ENCODE data around the gene PHAX.
"Not testable (repeated sequence)": the region's sequence is repeated elsewhere in the genome, so short reads cannot be mapped to it uniquely, and the experiment has no call there.

Gene PHAX

GRCh38 chr5:126605525-126605924, 4.8 kb downstream of the PHAX start:
- no peak for DNase-seq

GRCh38 chr5:126610160-126610559, 9.4 kb downstream of the PHAX start:
- no peak for DNase-seq

- DNase-seq, result no peak
Observed at GRCh38 chr5:126610616-126611015, 9.9 kb downstream of the PHAX start.

- DNase-seq, result no peak
Observed at GRCh38 chr5:126613941-126614592, 13.3 kb downstream of the PHAX start.

- peak; percentile 2 for DNase-seq
Observed at GRCh38 chr5:126615286-126615685, 14.5 kb downstream of the PHAX start.

- not testable (repeated sequence) for DNase-seq
Observed at GRCh38 chr5:126617603-126618002, 16.9 kb downstream of the PHAX start.

- no peak for DNase-seq
Observed at GRCh38 chr5:126619781-126620180, 19.0 kb downstream of the PHAX start.

DNA sequence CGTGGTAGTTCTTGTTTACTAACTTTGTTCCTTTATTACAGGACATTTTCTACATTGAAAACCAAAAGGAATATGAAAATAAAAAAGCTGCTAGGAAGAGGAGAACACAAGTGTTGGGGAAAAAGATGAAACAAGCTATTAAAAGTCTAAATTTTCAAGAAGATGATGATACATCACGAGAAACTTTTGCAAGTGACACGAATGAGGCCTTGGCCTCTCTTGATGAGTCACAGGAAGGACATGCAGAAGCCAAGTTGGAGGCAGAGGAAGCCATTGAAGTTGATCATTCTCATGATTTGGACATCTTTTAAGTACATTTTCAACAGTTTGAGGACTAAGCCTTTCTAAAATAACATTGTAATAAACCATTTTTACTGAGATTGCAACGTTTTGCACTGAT, 23.8 kb downstream of the PHAX start:
- DNase-seq, result no peak

DNA sequence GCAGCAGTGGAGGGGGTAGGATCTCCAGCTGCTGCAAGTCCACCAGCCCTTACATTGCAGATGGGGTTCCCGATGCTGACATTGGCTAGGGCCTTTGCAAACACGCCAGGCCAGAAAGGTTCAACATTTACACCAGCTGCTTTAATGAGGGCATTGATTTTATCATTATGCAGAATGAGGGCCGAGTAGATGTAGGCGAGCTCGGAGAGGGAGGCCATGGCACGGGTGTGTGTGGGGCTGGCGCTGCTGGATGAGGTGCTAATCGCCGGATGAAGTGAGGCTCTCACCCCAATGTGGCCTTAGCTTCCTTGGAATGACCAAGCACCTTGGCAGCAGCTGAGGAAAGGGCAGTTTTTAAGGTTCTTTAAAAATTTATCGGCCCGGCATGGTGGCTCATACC, 27.4 kb downstream of the PHAX start:
- DNase-seq, result no peak

DNA sequence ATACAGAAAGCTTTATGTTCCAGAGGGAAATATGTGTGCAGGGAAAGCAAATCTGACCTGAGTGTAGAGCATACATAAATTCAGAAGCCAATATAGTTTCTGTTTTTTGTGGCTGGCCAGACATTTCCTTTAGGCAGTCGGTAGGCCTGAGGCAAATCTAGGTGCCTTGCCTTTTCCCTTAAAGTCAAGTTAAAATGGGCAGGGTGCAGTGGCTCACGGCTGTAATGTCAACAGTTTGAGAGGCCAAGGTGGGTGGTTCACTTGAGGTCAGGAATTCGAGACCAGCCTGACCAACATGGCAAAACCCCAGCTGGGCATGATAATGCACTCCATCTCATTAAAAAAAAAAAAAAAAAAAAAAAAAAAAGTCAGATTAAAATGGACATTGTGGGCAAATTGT, 31.2 kb downstream of the PHAX start:
- DNase-seq, result no peak

DNA sequence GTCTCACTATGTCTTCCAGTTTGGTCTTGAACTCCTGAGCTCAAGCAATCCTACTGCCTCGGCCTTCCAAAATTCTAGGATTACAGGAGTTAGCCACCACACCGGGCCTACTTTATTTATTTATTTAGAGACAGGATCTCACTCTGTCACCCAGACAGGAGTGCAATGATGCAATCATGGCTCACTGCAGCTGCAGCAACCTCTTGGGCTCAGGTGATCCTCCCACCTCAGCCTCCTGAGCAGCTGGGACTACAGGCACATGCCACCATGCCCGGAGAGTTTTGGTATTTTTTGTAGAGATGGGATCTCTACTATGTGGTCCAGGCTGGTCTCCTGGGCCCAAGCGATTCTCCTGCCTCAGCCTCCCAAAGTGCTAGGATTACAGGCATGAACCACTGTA, 32.8 kb downstream of the PHAX start:
- no peak for DNase-seq

GRCh38 chr5:126635585-126635984, 34.8 kb downstream of the PHAX start:
- DNase-seq, result no peak

- no peak for DNase-seq
Observed at GRCh38 chr5:126636956-126637355, 36.2 kb downstream of the PHAX start.

DNA sequence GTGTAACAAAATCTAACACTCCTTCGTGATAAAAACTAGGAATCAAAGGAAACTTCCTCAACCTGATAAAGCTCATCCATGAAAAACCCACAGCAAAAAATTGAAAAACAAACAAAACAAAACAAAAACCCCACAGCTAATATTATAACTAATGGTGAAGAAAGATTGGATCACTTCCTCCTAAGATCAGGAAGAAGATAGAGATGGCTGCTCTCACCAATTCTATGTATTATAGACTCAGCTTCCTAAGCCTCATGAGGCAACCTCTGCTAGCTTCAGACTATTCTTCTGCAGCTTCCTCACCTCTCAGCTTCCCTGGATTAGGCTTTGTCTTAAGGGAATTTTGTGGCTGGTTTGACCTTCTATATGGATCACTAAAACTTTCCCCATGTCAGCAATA, 40.1 kb downstream of the PHAX start:
- no peak for DNase-seq

DNA sequence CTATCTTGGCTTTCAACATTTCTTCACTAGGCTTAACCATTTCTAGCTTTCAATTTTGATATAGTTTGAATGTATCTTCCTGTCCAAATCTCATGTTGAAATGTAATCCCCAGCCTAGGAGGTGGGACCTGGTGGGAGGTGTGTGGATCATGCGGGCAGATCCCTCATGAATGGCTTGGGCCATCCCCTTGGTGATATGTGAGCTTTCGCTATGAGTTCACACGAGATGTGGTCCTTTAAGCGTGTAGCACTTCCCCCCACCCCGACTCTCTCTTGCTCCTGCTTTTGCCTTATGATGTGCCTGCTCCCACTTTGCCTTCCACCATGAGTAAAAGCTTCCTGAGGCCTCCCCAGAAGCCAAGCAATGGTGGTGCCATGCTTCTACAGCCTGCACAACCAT, 40.6 kb downstream of the PHAX start:
- DNase-seq, result no peak

GRCh38 chr5:126645132-126645531, 44.4 kb downstream of the PHAX start:
- DNase-seq, result no peak

- DNase-seq, result no peak
Observed at GRCh38 chr5:126647071-126647470, 46.3 kb downstream of the PHAX start.

GRCh38 chr5:126648471-126648870, 47.7 kb downstream of the PHAX start:
- DNase-seq, result no peak

- not testable (repeated sequence) for DNase-seq
Observed at GRCh38 chr5:126649057-126649456, 48.3 kb downstream of the PHAX start.

DNA sequence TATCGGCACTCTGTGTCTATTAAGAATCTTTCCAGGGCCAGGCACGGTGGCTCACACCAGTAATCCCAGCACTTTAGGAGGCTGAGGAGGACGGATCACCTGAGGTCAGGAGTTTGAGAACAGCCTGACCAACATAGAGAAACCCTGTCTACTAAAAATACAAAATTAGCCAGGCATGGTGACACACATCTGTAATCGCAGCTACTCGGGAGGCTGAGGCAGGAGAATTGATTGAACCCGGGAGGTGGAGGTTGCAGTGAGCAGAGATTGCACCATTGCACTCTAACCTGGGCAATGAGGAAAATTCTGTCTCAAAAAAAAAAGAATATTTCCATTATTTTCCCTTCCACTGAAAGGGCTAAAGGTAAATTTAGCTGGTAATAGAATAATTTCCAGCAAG, 49.0 kb downstream of the PHAX start:
- not testable (repeated sequence) for DNase-seq

GRCh38 chr5:126650463-126650862, 49.7 kb downstream of the PHAX start:
- no peak for DNase-seq

DNA sequence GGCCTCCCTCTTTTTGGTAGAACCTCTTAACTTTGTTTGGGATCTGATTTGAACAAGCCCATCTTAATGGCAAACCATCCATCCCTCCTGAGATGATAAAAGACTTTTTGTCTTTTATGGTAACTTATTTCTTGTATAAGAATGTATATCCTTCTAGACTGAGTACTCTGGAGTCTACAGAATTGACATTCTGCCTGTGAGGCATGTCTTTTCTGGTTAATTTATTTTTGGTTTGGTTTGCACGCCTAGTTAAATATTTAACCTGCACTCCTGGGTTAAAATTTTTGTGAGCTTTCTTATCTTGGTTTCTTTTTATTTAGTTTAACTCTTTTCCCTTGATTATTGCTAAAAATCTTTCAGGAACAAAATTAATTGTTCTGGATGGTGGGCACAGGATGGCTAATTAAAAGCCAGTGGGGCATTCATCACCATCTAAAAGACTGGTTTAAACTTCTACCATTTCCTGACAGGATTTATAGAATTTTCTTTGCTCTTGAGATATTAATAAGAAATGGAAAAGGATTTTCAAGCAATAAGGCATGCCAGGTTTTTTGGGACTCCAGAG, 50.3 kb downstream of the PHAX start:
- DNase-seq, result no peak

GRCh38 chr5:126656401-126657007, 55.8 kb downstream of the PHAX start:
- DNase-seq, result peak; percentile 23

GRCh38 chr5:126658561-126658960, 57.8 kb downstream of the PHAX start:
- DNase-seq, result no peak

Data from NCI-H2171 treated with DMSO at 0.1 percent for 48 hours (cell line).